NCI-H1930 (cell line): ENCODE measurements around the gene ZDHHC11.
"Not testable (repeated sequence)": the region's sequence is repeated elsewhere in the genome, so short reads cannot be mapped to it uniquely, and the experiment has no call there.

ENCODE experiments used
- DNase-seq, 2 experiments: peaks; one replicate each; lab custom pipeline; 2025; lab: John Stamatoyannopoulos, UW

The ZDHHC11 gene

GRCh38 chr5:776862-777711 lies 73.7 kb downstream of the ZDHHC11 start:
- no peak for DNase-seq

- DNase-seq, result no peak
Observed at GRCh38 chr5:775961-776861, 74.6 kb downstream of the ZDHHC11 start.

GRCh38 chr5:775595-775960 lies 75.2 kb downstream of the ZDHHC11 start:
- not testable (repeated sequence) for DNase-seq

GRCh38 chr5:774854-775505 lies 75.8 kb downstream of the ZDHHC11 start:
- DNase-seq, result not testable (repeated sequence)

- not testable (repeated sequence) for DNase-seq
Observed at GRCh38 chr5:774304-774703, 76.5 kb downstream of the ZDHHC11 start.

GRCh38 chr5:773517-774264 lies 77.1 kb downstream of the ZDHHC11 start:
- DNase-seq, result no peak

- DNase-seq, result not testable (repeated sequence)
Observed at GRCh38 chr5:772931-773330, 77.9 kb downstream of the ZDHHC11 start.

GRCh38 chr5:772547-772890 lies 78.3 kb downstream of the ZDHHC11 start:
- not testable (repeated sequence) for DNase-seq

GRCh38 chr5:771841-772546 lies 78.8 kb downstream of the ZDHHC11 start:
- not testable (repeated sequence) for DNase-seq

GRCh38 chr5:771087-771781 lies 79.6 kb downstream of the ZDHHC11 start:
- not testable (repeated sequence) for DNase-seq

GRCh38 chr5:770585-770984 lies 80.2 kb downstream of the ZDHHC11 start:
- DNase-seq, result not testable (repeated sequence)

- not testable (repeated sequence) for DNase-seq
Observed at GRCh38 chr5:769485-770145, 81.2 kb downstream of the ZDHHC11 start.

- DNase-seq, result no peak
Observed at GRCh38 chr5:766666-767431, 83.9 kb downstream of the ZDHHC11 start.

- no peak for DNase-seq
Observed at GRCh38 chr5:765948-766631, 84.7 kb downstream of the ZDHHC11 start.

- DNase-seq, result no peak
Observed at GRCh38 chr5:763998-764781, 86.6 kb downstream of the ZDHHC11 start.

GRCh38 chr5:763397-763796 lies 87.4 kb downstream of the ZDHHC11 start:
- no peak for DNase-seq

- DNase-seq, result not testable (repeated sequence)
Observed at GRCh38 chr5:762996-763395, 87.8 kb downstream of the ZDHHC11 start.
